ENCODE measurements around the gene TAAR6.
"Not testable (repeated sequence)": the region's sequence is repeated elsewhere in the genome, so short reads cannot be mapped to it uniquely, and the experiment has no call there.

The TAAR6 gene

GRCh38 chr6:132570221-132570777 lies at the start of gene TAAR6:
TSS of gene TAAR6 (plus strand) at chr6:132570322. CDS start at chr6:132570322, 0 bp downstream.
- no peak within 1 kb of the TSS for H3K4me3 ChIP-seq (ENCODE audit: low read length)
- no peak for DNase-seq (ENCODE audit: low read depth)
- no peak for TF ChIP-seq CTCF (conservative IDR thresholded peaks at IDR 0.05; ENCODE audit: low read length)

GRCh38 chr6:132520953-132521352 lies 49.2 kb upstream of the TAAR6 start:
- peak; percentile 64 for DNase-seq (ENCODE audit: low read depth)
- no peak for TF ChIP-seq CTCF (conservative IDR thresholded peaks at IDR 0.05; ENCODE audit: low read length)
- no peak overlapping the region for H3K4me3 ChIP-seq (ENCODE audit: low read length)

- no peak overlapping the region for H3K4me3 ChIP-seq (ENCODE audit: low read length)
- no peak for TF ChIP-seq CTCF (conservative IDR thresholded peaks at IDR 0.05; ENCODE audit: low read length)
- no peak for DNase-seq (ENCODE audit: low read depth)
Measured at GRCh38 chr6:132524646-132525045, 45.5 kb upstream of the TAAR6 start.

GRCh38 chr6:132525866-132526265 lies 44.3 kb upstream of the TAAR6 start:
- H3K4me3 ChIP-seq (ENCODE audit: low read length): no peak overlapping the region
- TF ChIP-seq CTCF (conservative IDR thresholded peaks at IDR 0.05; ENCODE audit: low read length): no peak
- DNase-seq (ENCODE audit: low read depth): no peak

- no peak for TF ChIP-seq CTCF (conservative IDR thresholded peaks at IDR 0.05; ENCODE audit: low read length)
- no peak for DNase-seq (ENCODE audit: low read depth)
- no peak overlapping the region for H3K4me3 ChIP-seq (ENCODE audit: low read length)
Measured at GRCh38 chr6:132526461-132526860, 43.7 kb upstream of the TAAR6 start.

GRCh38 chr6:132527791-132528190 lies 42.3 kb upstream of the TAAR6 start:
- no peak overlapping the region for H3K4me3 ChIP-seq (ENCODE audit: low read length)
- no peak for TF ChIP-seq CTCF (conservative IDR thresholded peaks at IDR 0.05; ENCODE audit: low read length)
- DNase-seq (ENCODE audit: low read depth): peak; percentile 11

GRCh38 chr6:132530293-132530974 lies 39.7 kb upstream of the TAAR6 start:
- peak; percentile 58 for DNase-seq (ENCODE audit: low read depth)
- no peak overlapping the region; the same call in 1 of the 2 replicates for H3K4me3 ChIP-seq (ENCODE audit: low read length)
- peak; percentile 79 for TF ChIP-seq CTCF (conservative IDR thresholded peaks at IDR 0.05; ENCODE audit: low read length)

GRCh38 chr6:132534546-132534945 lies 35.6 kb upstream of the TAAR6 start:
- not testable (repeated sequence) for DNase-seq (ENCODE audit: low read depth); H3K4me3 ChIP-seq (ENCODE audit: low read length)

All from AG10803 (cell line).